Endodermal cell (in vitro differentiated cells): Measurements from ENCODE around the gene REC114. TPM values are rescaled to one million over a fixed set of nuclear protein-coding genes. Genes with fewer than 3 reads are reported as not detected.

Experiments
- DNase-seq: peaks from one replicate; pipeline ENCODE4 v3.0.0-alpha.2; 2017
- H3K27ac ChIP-seq: 2 replicates; pipeline ENCODE4 v1.5.1; 2013; ENCODE audit warnings: mild to moderate bottlenecking, low read depth, low read length, moderate library complexity
- H3K27me3 ChIP-seq: 2 replicates; pipeline ENCODE4 v1.6.1; 2013; ENCODE audit warnings: mild to moderate bottlenecking, low read length, moderate library complexity; ENCODE audit not compliant: insufficient read depth, control insufficient read depth, poor library complexity, severe bottlenecking
- H3K36me3 ChIP-seq: 2 replicates; pipeline ENCODE4 v1.7.0; 2013; ENCODE audit warnings: mild to moderate bottlenecking, low read length, moderate library complexity; ENCODE audit not compliant: control insufficient read depth, insufficient read depth
- H3K4me1 ChIP-seq: one replicate; pipeline ENCODE4 v1.7.0; 2013; ENCODE audit warnings: low read length; ENCODE audit not compliant: control insufficient read depth, insufficient read depth
- H3K4me3 ChIP-seq: 2 replicates; pipeline ENCODE4 v1.5.1; 2013; ENCODE audit warnings: mild to moderate bottlenecking, low read length, moderate library complexity
- H3K9ac ChIP-seq: 2 replicates; pipeline ENCODE4 v1.6.1; 2013; ENCODE audit warnings: mild to moderate bottlenecking, low read length, moderate library complexity; ENCODE audit not compliant: poor library complexity, severe bottlenecking; ENCODE audit errors: extremely low read depth
- H3K9me3 ChIP-seq: 2 replicates; pipeline ENCODE4 v1.6.1; 2013; ENCODE audit warnings: mild to moderate bottlenecking, low read length, moderate library complexity; ENCODE audit not compliant: control insufficient read depth
- H3K27ac Mint-ChIP-seq: 2 replicates; pipeline ENCODE4 v1.8.0; 2020; ENCODE audit warnings: mixed read lengths
- H3K27me3 Mint-ChIP-seq: 2 replicates; pipeline ENCODE4 v1.8.0; 2021; ENCODE audit warnings: mild to moderate bottlenecking, mixed read lengths; ENCODE audit not compliant: insufficient read depth
- H3K36me3 Mint-ChIP-seq: 2 replicates; pipeline ENCODE4 v1.8.0; 2020; ENCODE audit warnings: low read depth, mixed read lengths
- H3K4me1 Mint-ChIP-seq: 2 replicates; pipeline ENCODE4 v1.8.0; 2020; ENCODE audit warnings: mixed read lengths
- H3K4me3 Mint-ChIP-seq: 2 replicates; pipeline ENCODE4 v1.8.0; 2020; ENCODE audit warnings: mild to moderate bottlenecking, moderate library complexity, mixed read lengths
- H3K9me3 Mint-ChIP-seq: 2 replicates; pipeline ENCODE4 v1.8.0; 2020; ENCODE audit warnings: mild to moderate bottlenecking, mixed read lengths
- CTCF ChIP-seq: fragments of 200-600 bp; sonication (generic); conservative IDR thresholded peaks from 2 replicates; pipeline ENCODE4 v1.5.0; 2021; ENCODE audit warnings: antibody characterized with exemption, mild to moderate bottlenecking
- WGBS, 2 experiments: methylation state at CpG; one replicate each; pipeline versions ENCODE4 v1.1.5 to v1.1.7; 2013; ENCODE audit warnings: missing lambda C conversion rate in 2 of 2, mixed read lengths in 1 of 2; ENCODE audit not compliant: insufficient coverage in 1 of 2, insufficient read length in 1 of 2; 5-methylcytosine and 5-hydroxymethylcytosine counted together
- total RNA-seq, 2 donors: library from RNA; stranded (reverse); fragmentation: NEBNext Ultra II Directional in 1 of 2; extraction: Animal tissue kit (Norgen Biotek cat#: 25700) in 1 of 2; gene quantifications; 2 replicates in 1 of 2; 3 replicates in 1 of 2; pipeline ENCODE4 v1.2.1, GENCODE V29; 2021

Gene REC114
- total RNA-seq, 2 donors from 2014 or later: not detected

- no peak overlapping the region for H3K4me3 Mint-ChIP-seq
- no peaks in the 10 kb centered on the region for H3K36me3 ChIP-seq
- H3K9me3 ChIP-seq: no peaks in the 10 kb centered on the region
- H3K27me3 Mint-ChIP-seq: no peaks in the 10 kb centered on the region
- peaks cover 26% of the 10 kb centered on the region for H3K4me1 Mint-ChIP-seq
- 83 to 100% methylated on average over 1 to 2 of the region's 2 CpGs for WGBS, 2 experiments
- no peak for TF ChIP-seq CTCF
- peak; percentile 48 for DNase-seq
- no peak overlapping the region for H3K27ac ChIP-seq
- H3K4me3 ChIP-seq: no peak overlapping the region
- no peaks in the 10 kb centered on the region for H3K27me3 ChIP-seq
- H3K4me1 ChIP-seq: peaks cover 4% of the 10 kb centered on the region
- no peak overlapping the region for H3K27ac Mint-ChIP-seq
- H3K9me3 Mint-ChIP-seq: peaks cover 5% of the 10 kb centered on the region
- H3K9ac ChIP-seq: no peak overlapping the region
- no peaks in the 10 kb centered on the region for H3K36me3 Mint-ChIP-seq
Observed at GRCh38 chr15:73517566-73517965, 74.6 kb downstream of the REC114 start.

GRCh38 chr15:73518180-73518862 lies 75.4 kb downstream of the REC114 start:
- peaks cover 4% of the 10 kb centered on the region for H3K4me1 ChIP-seq
- H3K4me3 ChIP-seq: no peak overlapping the region
- H3K4me1 Mint-ChIP-seq: peaks cover 26% of the 10 kb centered on the region
- peaks cover 5% of the 10 kb centered on the region for H3K9me3 Mint-ChIP-seq
- no peak overlapping the region for H3K27ac Mint-ChIP-seq
- TF ChIP-seq CTCF: no peak
- no peak overlapping the region for H3K9ac ChIP-seq
- no peaks in the 10 kb centered on the region for H3K36me3 ChIP-seq
- H3K27me3 Mint-ChIP-seq: no peaks in the 10 kb centered on the region
- WGBS, 2 experiments: 46 to 60% methylated on average over 1 to 3 of the region's 3 CpGs
- no peaks in the 10 kb centered on the region for H3K36me3 Mint-ChIP-seq
- H3K4me3 Mint-ChIP-seq: no peak overlapping the region
- DNase-seq: peak; percentile 79
- H3K9me3 ChIP-seq: no peaks in the 10 kb centered on the region
- H3K27me3 ChIP-seq: no peaks in the 10 kb centered on the region
- no peak overlapping the region for H3K27ac ChIP-seq

GRCh38 chr15:73518876-73519733 lies 76.1 kb downstream of the REC114 start:
- Mint-ChIP-seq H3K9me3 (peaks cover 4% of the 10 kb centered on the region), H3K4me3 (no peak overlapping the region), H3K36me3 (no peaks in the 10 kb centered on the region), H3K4me1 (peaks cover 26% of the 10 kb centered on the region), H3K27me3 (no peaks in the 10 kb centered on the region), H3K27ac (no peak overlapping the region)
- TF ChIP-seq CTCF: no peak
- Histone ChIP-seq H3K4me1 (peaks cover 4% of the 10 kb centered on the region), H3K9me3 (no peaks in the 10 kb centered on the region), H3K27ac (no peak overlapping the region), H3K36me3 (no peaks in the 10 kb centered on the region), H3K27me3 (no peaks in the 10 kb centered on the region), H3K4me3 (no peak overlapping the region), H3K9ac (no peak overlapping the region)
- no peak for DNase-seq
- 82 to 86% methylated on average over 2 to 5 of the region's 5 CpGs for WGBS, 2 experiments
